Measurements from ENCODE around the gene CTSD.

GRCh38 chr11:1703146-1703545, 60.6 kb downstream of the CTSD start:
- TF ChIP-seq POLR2A (IDR thresholded peaks at IDR 0.05), result no peak
- TF ChIP-seq, protein P1, sequence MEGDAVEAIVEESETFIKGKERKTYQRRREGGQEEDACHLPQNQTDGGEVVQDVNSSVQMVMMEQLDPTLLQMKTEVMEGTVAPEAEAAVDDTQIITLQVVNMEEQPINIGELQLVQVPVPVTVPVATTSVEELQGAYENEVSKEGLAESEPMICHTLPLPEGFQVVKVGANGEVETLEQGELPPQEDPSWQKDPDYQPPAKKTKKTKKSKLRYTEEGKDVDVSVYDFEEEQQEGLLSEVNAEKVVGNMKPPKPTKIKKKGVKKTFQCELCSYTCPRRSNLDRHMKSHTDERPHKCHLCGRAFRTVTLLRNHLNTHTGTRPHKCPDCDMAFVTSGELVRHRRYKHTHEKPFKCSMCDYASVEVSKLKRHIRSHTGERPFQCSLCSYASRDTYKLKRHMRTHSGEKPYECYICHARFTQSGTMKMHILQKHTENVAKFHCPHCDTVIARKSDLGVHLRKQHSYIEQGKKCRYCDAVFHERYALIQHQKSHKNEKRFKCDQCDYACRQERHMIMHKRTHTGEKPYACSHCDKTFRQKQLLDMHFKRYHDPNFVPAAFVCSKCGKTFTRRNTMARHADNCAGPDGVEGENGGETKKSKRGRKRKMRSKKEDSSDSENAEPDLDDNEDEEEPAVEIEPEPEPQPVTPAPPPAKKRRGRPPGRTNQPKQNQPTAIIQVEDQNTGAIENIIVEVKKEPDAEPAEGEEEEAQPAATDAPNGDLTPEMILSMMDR (IDR thresholded peaks at IDR 0.05), result no peak
